ENCODE results near the gene GPC3. TPM values are rescaled to one million over a fixed set of nuclear protein-coding genes. Genes with fewer than 3 reads are reported as not detected.

The GPC3 gene
- total and polyA plus RNA-seq, 2 experiments from 2014 or later = 36.8 to 60.1 TPM

- TF ChIP-seq ZNF462 (CRISPR knock-in tag; IDR thresholded peaks at IDR 0.05) = no peak
- no peak for TF ChIP-seq CTCF (conservative IDR thresholded peaks at IDR 0.05; ENCODE audit: low read depth in 2 of 2)
Measured at GRCh38 chrX:133645977-133646718, 339.2 kb downstream of the GPC3 start (continued).

GRCh38 chrX:133645256-133645655 lies 340.1 kb downstream of the GPC3 start:
- H3K4me1 Mint-ChIP-seq = peaks cover 52% of the 10 kb centered on the region
- no peak for ATAC-seq
- TF ChIP-seq CREB1 (CRISPR knock-in tag; IDR thresholded peaks at IDR 0.05; ENCODE audit: low read depth) = no peak
- no peak for TF ChIP-seq NANOG (IDR thresholded peaks at IDR 0.05; ENCODE audit: borderline replicate concordance)
- no peak for TF ChIP-seq STAT1 (IDR thresholded peaks at IDR 0.05; ENCODE audit: unreplicated experiment)

More at GRCh38 chrX:133645256-133645655, 340.1 kb downstream of the GPC3 start:
- H3K4me2 ChIP-seq = no peak overlapping the region
- H3F3A ChIP-seq (replicated peaks; ENCODE audit: low read depth) = no peaks in the 10 kb centered on the region
- peaks cover 21% of the 10 kb centered on the region for H3K4me1 ChIP-seq (ENCODE audit: insufficient read depth)
- H3K9me3 Mint-ChIP-seq = no peaks in the 10 kb centered on the region
- H3K27ac Mint-ChIP-seq = no peak overlapping the region
- H3K4me3 Mint-ChIP-seq = no peak overlapping the region
- no peak overlapping the region for H3K4me3 ChIP-seq
- H4K20me1 ChIP-seq (replicated peaks; ENCODE audit: insufficient read depth) = no peaks in the 10 kb centered on the region
- H2AFZ ChIP-seq = no peak overlapping the region
- no peaks in the 10 kb centered on the region; the same call in 2 of the 3 replicates for H3K36me3 Mint-ChIP-seq (ENCODE audit: low read depth)
- H3K36me3 ChIP-seq (ENCODE audit: insufficient read depth) = no peaks in the 10 kb centered on the region
- H3K79me2 ChIP-seq (replicated peaks; ENCODE audit: insufficient read depth) = no peaks in the 10 kb centered on the region
- DNase-seq (ENCODE audit: low spot score) = no peak
- H3K27me3 Mint-ChIP-seq (ENCODE audit: insufficient read depth, low read depth, poor library complexity) = no peaks in the 10 kb centered on the region
- no peaks in the 10 kb centered on the region for H3K9me2 ChIP-seq (ENCODE audit: insufficient read depth)
- no peak overlapping the region for H3K27ac ChIP-seq (ENCODE audit: low read depth)
- H3K27me3 ChIP-seq (ENCODE audit: insufficient read depth) = no peaks in the 10 kb centered on the region

All from GM23338 (cell line).